Tibial nerve (tissue), 4 donors: Measurements from ENCODE around the gene KRTAP5-1. TPM values are rescaled to one million over a fixed set of nuclear protein-coding genes. Genes with fewer than 3 reads are reported as not detected.

Experiments used
- DNase-seq, 2 donors: peaks; one replicate each; pipeline ENCODE4 v3.0.0-alpha.2; 2019; ENCODE audit warnings: low spot score in 2 of 2
- H3K27ac ChIP-seq, 4 donors: fragments of 200-600 bp; sonication (generic) in 3 of 4; one replicate each; pipeline ENCODE4 v1.5.1; 2017 to 2019; ENCODE audit warnings: mild to moderate bottlenecking in 1 of 4
- H3K27me3 ChIP-seq, 2 donors: fragments of 200-600 bp; sonication (generic) in 1 of 2; one replicate each; pipeline versions ENCODE4 v1.5.1 to v1.6.0; 2017 to 2019
- H3K36me3 ChIP-seq, 3 donors: fragments of 200-600 bp; sonication (generic); one replicate each; pipeline ENCODE4 v1.5.1; 2018 to 2019
- H3K4me1 ChIP-seq, 4 donors: fragments of 200-600 bp; sonication (generic) in 3 of 4; one replicate each; pipeline ENCODE4 v1.5.1; 2017 to 2019
- H3K4me3 ChIP-seq, 4 donors: fragments of 200-600 bp; sonication (generic) in 3 of 4; one replicate each; pipeline ENCODE4 v1.5.1; 2017 to 2019; ENCODE audit warnings: mild to moderate bottlenecking in 1 of 4, moderate library complexity in 1 of 4
- H3K9me3 ChIP-seq, 4 donors: fragments of 200-600 bp; sonication (generic) in 3 of 4; one replicate each; pipeline ENCODE4 v1.5.1; 2017 to 2019
- EP300 ChIP-seq, 2 donors: sonication (generic); formaldehyde crosslinking; IDR thresholded peaks; one replicate each; pipeline ENCODE4 v1.6.1; 2017; ENCODE audit warnings: antibody characterized with exemption in 2 of 2, mild to moderate bottlenecking in 1 of 2
- POLR2A ChIP-seq, 2 donors: fragments of 450-650 bp; IDR thresholded peaks; one replicate each; pipeline ENCODE4 v1.6.1; 2017; ENCODE audit warnings: antibody characterized with exemption in 2 of 2, mild to moderate bottlenecking in 2 of 2, moderate library complexity in 2 of 2
- WGBS, 2 donors: methylation state at CpG; one replicate each; pipeline ENCODE4 v1.1.5; 2018; 5-methylcytosine and 5-hydroxymethylcytosine counted together
- total RNA-seq, 4 donors: library from RNA; depleted of rRNA; stranded (reverse); fragments of >200 nt; gene quantifications; one replicate each; pipeline ENCODE4 v1.1.0, GENCODE V29; 2016
- TF ChIP-seq, protein P1 (sequence below), 5 experiments: fragments of 200-600 bp in 3 of 5; fragments of 450-650 bp in 2 of 5; sonication (generic) in 3 of 5; IDR thresholded peaks; one replicate each; pipeline ENCODE4 v1.5.1; 2016 to 2019; ENCODE audit warnings: antibody characterized with exemption in 5 of 5, mild to moderate bottlenecking in 3 of 5, moderate library complexity in 2 of 5

The KRTAP5-1 gene
- total RNA-seq, 4 donors from 2014 or later: not detected

DNA sequence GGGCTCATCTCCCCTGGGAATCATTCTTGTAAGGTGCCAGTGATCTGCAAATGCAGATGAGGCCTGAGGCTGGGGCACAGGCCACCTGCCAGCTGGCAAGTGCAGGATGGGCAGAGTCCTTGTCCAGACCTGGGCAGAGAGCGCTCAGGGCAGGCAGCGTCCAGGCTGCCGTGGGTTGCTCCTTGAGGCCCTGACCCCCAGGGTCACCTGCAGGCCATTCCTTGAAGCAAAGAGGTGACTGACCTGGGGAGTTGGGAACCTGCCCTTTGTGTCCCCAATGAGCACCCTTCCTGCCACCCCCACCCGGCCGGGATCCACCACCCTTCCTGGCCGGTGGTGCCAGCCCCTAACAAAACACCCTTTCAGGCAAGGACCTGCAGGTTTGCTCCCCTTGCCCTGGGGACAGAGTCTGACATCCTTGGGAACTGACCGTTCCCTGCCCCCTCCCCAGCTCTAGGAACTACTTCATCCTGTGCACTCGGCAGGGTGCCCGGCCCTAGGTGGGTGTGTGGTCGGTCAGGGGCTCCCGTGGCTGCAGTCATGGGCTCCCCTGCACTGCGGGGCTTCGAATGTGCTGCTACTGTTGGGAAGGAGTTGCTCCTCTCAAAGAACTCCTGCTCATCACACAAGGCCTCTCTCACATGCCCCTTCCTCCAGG, 41.3 kb downstream of the KRTAP5-1 start:
- Histone ChIP-seq H3K27ac (no peak overlapping the region), H3K27me3 (peaks cover 0 to 36% of the 10 kb centered on the region in 2 donors), H3K9me3 (no peaks in the 10 kb centered on the region), H3K4me1 (peaks cover 0 to 42% (median 32%) of the 10 kb centered on the region in 4 donors), H3K4me3 (no peak overlapping the region), H3K36me3 (no peaks in the 10 kb centered on the region)
- no peak for TF ChIP-seq POLR2A (IDR thresholded peaks at IDR 0.05)
- TF ChIP-seq, protein P1, sequence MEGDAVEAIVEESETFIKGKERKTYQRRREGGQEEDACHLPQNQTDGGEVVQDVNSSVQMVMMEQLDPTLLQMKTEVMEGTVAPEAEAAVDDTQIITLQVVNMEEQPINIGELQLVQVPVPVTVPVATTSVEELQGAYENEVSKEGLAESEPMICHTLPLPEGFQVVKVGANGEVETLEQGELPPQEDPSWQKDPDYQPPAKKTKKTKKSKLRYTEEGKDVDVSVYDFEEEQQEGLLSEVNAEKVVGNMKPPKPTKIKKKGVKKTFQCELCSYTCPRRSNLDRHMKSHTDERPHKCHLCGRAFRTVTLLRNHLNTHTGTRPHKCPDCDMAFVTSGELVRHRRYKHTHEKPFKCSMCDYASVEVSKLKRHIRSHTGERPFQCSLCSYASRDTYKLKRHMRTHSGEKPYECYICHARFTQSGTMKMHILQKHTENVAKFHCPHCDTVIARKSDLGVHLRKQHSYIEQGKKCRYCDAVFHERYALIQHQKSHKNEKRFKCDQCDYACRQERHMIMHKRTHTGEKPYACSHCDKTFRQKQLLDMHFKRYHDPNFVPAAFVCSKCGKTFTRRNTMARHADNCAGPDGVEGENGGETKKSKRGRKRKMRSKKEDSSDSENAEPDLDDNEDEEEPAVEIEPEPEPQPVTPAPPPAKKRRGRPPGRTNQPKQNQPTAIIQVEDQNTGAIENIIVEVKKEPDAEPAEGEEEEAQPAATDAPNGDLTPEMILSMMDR (IDR thresholded peaks at IDR 0.05): no peak
- no peak for TF ChIP-seq EP300 (IDR thresholded peaks at IDR 0.05)
- 81 to 85% methylated on average over 5 to 9 of the region's 13 CpGs for WGBS, 2 donors
- no peak for DNase-seq

DNA sequence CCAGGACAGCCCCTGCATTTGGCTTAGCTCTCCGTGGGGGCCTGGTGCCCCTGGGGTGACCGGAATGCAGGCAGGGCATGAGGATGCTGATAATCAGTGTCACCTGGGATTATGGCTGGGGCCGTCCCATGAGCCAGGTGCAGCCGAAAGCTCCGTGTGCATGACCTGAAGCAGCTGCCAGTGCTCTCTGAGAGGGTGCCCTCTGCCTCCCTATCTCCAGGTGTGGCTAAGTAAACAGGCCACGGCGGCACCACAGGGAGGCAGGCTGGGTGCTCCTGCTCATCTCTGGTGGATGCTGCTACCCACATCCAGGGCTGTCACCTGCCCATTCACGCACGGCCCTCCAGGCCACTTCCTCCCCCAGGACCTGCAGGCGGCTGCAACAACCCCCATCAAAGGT, 42.8 kb downstream of the KRTAP5-1 start:
- WGBS, 2 donors: 61% methylated on average over 7 to 10 of the region's 10 CpGs

DNA sequence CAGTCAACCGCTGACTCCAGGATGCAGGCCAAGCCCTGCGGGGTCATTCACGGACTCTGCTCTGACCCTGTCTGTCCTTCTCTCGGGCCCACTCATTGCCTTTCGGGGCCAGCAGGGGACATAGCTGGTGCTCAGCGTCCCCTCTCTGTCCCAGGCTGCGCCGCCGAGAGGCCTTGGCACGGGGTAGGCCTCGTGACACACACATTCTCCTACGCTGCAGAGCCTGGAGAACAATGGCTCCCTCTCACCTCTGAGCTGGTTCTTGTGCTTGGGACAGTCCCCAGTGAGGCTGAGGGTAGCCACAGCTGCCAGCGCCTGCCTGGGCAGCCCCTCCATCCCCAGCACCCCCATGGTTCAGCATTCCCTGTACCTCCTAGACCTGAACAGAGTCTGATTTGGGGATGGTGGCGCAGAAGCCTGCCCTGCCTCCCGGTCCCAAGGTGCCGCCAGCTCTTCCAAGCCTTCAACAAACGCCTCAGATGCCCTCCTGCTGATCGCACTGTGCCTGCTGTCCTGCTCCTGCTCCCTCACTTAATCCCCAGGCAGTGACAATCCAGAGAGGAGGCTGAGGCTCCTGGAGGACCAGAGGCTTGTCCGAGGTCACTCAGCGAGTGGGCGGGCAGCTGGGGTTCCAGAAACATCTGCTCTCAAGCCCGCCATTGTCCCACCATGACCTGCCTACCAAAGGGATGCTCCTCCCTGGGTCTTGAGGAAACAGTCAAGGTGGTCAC, 43.4 kb downstream of the KRTAP5-1 start:
- no peak for DNase-seq
- Histone ChIP-seq H3K27me3 (peaks cover 0 to 24% of the 10 kb centered on the region in 2 donors), H3K9me3 (no peaks in the 10 kb centered on the region), H3K36me3 (no peaks in the 10 kb centered on the region), H3K4me3 (no peak overlapping the region), H3K27ac (peak overlapping the region; percentile 71 to 90 (median 80)), H3K4me1 (peaks cover 0 to 29% (median 11%) of the 10 kb centered on the region in 4 donors)
- 55 to 73% methylated on average over 17 to 21 of the region's 22 CpGs for WGBS, 2 donors
- TF ChIP-seq EP300 (IDR thresholded peaks at IDR 0.05): peak; percentile 57 to 88
- peak in 1 of 2 donors; percentile 42 for TF ChIP-seq POLR2A (IDR thresholded peaks at IDR 0.05)
- TF ChIP-seq, protein P1 (IDR thresholded peaks at IDR 0.05): peak in 4 of 5 experiments; percentile 19 to 50 (median 26)

More for the DNA sequence above, 42.8 kb downstream of the KRTAP5-1 start:
- TF ChIP-seq, protein P1 (IDR thresholded peaks at IDR 0.05): no peak
- TF ChIP-seq POLR2A (IDR thresholded peaks at IDR 0.05) (no peak), EP300 (IDR thresholded peaks at IDR 0.05) (no peak)
- peak overlapping the region; percentile 71 to 90 (median 80) for H3K27ac ChIP-seq
- peaks cover 0 to 29% of the 10 kb centered on the region in 2 donors for H3K27me3 ChIP-seq
- peaks cover 0 to 30% (median 17%) of the 10 kb centered on the region in 4 donors for H3K4me1 ChIP-seq
- no peaks in the 10 kb centered on the region for H3K9me3 ChIP-seq
- H3K36me3 ChIP-seq: no peaks in the 10 kb centered on the region
- DNase-seq: no peak
- H3K4me3 ChIP-seq: no peak overlapping the region

DNA sequence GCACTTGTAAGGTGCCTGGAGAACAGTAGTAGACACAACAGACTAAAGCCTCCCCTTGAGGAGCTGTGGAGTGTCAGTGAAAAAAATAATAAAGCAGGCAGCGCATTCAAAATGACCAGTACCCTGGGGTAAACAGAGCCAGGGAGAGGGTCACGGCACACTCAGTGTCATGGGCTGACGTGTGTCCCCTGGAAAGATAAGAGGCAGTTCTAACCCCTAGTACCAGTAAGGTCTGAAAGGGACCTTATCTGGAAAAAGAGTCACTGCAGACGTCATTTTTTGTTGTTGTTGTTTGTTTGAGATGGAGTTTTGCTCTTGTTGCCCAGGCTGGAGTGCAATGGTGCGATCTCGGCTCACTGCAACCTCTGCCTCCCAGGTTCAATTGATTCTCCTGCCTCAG, 45.0 kb downstream of the KRTAP5-1 start:
- Histone ChIP-seq H3K4me1 (peaks cover 0 to 38% (median 8%) of the 10 kb centered on the region in 4 donors), H3K27ac (peak overlapping the region in 3 of 4 donors; percentile 4 to 90 (median 71)), H3K27me3 (peaks cover 0 to 12% of the 10 kb centered on the region in 2 donors), H3K9me3 (no peaks in the 10 kb centered on the region), H3K4me3 (no peak overlapping the region), H3K36me3 (peaks cover 0 to 9% (median 0%) of the 10 kb centered on the region in 3 donors)
- 93% methylated on average over 6 of the region's 6 CpGs for WGBS, 2 donors
- no peak for DNase-seq
- TF ChIP-seq POLR2A (IDR thresholded peaks at IDR 0.05): no peak

DNA sequence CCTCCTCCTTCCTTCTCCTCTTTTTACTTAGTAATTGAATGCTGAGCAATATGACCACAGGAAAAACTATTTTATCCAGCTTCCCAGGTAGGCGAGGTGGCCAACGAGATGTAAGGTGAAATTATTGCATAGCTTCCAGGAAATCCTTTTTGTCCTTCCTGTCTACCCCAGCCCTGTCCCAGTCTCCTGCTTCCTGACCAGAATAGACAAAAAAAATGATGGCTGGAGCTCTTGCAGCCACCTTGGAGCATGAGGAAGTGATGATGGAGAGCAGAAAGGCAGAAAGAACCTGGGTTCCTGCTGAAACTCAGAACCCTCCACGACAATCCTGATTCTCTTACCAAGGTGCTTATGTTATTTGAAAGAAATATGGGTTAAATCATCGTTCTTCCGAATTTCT, 46.9 kb downstream of the KRTAP5-1 start:
- H3K4me3 ChIP-seq: no peak overlapping the region
- 84 to 87% methylated on average over 5 of the region's 5 CpGs for WGBS, 2 donors
- DNase-seq: no peak
- no peaks in the 10 kb centered on the region for H3K9me3 ChIP-seq
- H3K36me3 ChIP-seq: peaks cover 0 to 14% (median 0%) of the 10 kb centered on the region in 3 donors
- H3K27ac ChIP-seq: peak overlapping the region in 1 of 4 donors; percentile 32
- no peak for TF ChIP-seq EP300 (IDR thresholded peaks at IDR 0.05)
- TF ChIP-seq, protein P1 (IDR thresholded peaks at IDR 0.05): no peak
- TF ChIP-seq POLR2A (IDR thresholded peaks at IDR 0.05): no peak
- H3K27me3 ChIP-seq: peaks cover 0 to 7% of the 10 kb centered on the region in 2 donors
- peaks cover 0 to 55% (median 11%) of the 10 kb centered on the region in 4 donors for H3K4me1 ChIP-seq
